Suppressor macrophage treated with lipopolysaccharide for 4 hours (primary cell): Measurements from ENCODE around the gene MTHFD2L.

Source experiments
- DNase-seq: peaks from one replicate; pipeline ENCODE4 v3.0.0-alpha.2; 2020

Gene MTHFD2L

GRCh38 chr4:74344031-74344430 lies 186.1 kb downstream of the MTHFD2L start:
- DNase-seq, result no peak
